ENCODE measurements around the gene SLK.

The SLK gene

GRCh38 chr10:103990531-103990930, 23.6 kb downstream of the SLK start:
- DNase-seq (ENCODE audit: low spot score) = no peak

- no peak for DNase-seq (ENCODE audit: low spot score)
These were observed 24.6 kb downstream of the SLK start for GRCh38 chr10:103991393-103992128.

- DNase-seq (ENCODE audit: low spot score) = no peak
These were observed 28.2 kb downstream of the SLK start for GRCh38 chr10:103995134-103995533.

GRCh38 chr10:103998805-103999204, 31.9 kb downstream of the SLK start:
- DNase-seq (ENCODE audit: low spot score) = no peak

- no peak for DNase-seq (ENCODE audit: low spot score)
These were observed 36.0 kb downstream of the SLK start for GRCh38 chr10:104002911-104003310.

GRCh38 chr10:104005172-104005863, 38.4 kb downstream of the SLK start:
- DNase-seq (ENCODE audit: low spot score) = no peak

- no peak for DNase-seq (ENCODE audit: low spot score)
These were observed 45.0 kb downstream of the SLK start for GRCh38 chr10:104011904-104012303.

- DNase-seq (ENCODE audit: low spot score) = no peak
These were observed 46.5 kb downstream of the SLK start for GRCh38 chr10:104013489-104013888.

- no peak for DNase-seq (ENCODE audit: low spot score)
These were observed 47.2 kb downstream of the SLK start for GRCh38 chr10:104014176-104014575.

- no peak for DNase-seq (ENCODE audit: low spot score)
These were observed 49.7 kb downstream of the SLK start for GRCh38 chr10:104016661-104017060.

- DNase-seq (ENCODE audit: low spot score) = no peak
These were observed 51.5 kb downstream of the SLK start for GRCh38 chr10:104018471-104018870.

- DNase-seq (ENCODE audit: low spot score) = no peak
These were observed 53.1 kb downstream of the SLK start for GRCh38 chr10:104020020-104020419.

GRCh38 chr10:104021246-104021645, 54.3 kb downstream of the SLK start:
- DNase-seq (ENCODE audit: low spot score) = no peak

GRCh38 chr10:104022026-104022425, 55.1 kb downstream of the SLK start:
- DNase-seq (ENCODE audit: low spot score) = no peak

GRCh38 chr10:104025524-104025923, 58.6 kb downstream of the SLK start:
- no peak for DNase-seq (ENCODE audit: low spot score)

- no peak for DNase-seq (ENCODE audit: low spot score)
These were observed 59.8 kb downstream of the SLK start for GRCh38 chr10:104026762-104027161.

GRCh38 chr10:104028146-104028545, 61.2 kb downstream of the SLK start:
- DNase-seq (ENCODE audit: low spot score) = no peak

GRCh38 chr10:104028823-104029520, 62.0 kb downstream of the SLK start:
- no peak for DNase-seq (ENCODE audit: low spot score)

- no peak for DNase-seq (ENCODE audit: low spot score)
These were observed 62.6 kb downstream of the SLK start for GRCh38 chr10:104029521-104029860.

- no peak for DNase-seq (ENCODE audit: low spot score)
These were observed 64.7 kb downstream of the SLK start for GRCh38 chr10:104031631-104032030.

GRCh38 chr10:104032144-104032775, 65.3 kb downstream of the SLK start:
- no peak for DNase-seq (ENCODE audit: low spot score)

- DNase-seq (ENCODE audit: low spot score) = no peak
These were observed 66.5 kb downstream of the SLK start for GRCh38 chr10:104033401-104033930.

- DNase-seq (ENCODE audit: low spot score) = no peak
These were observed 67.0 kb downstream of the SLK start for GRCh38 chr10:104033966-104034365.
